HCT116 (cell line): ENCODE measurements around the gene SMIM44. TPM values are rescaled to one million over a fixed set of nuclear protein-coding genes. Genes with fewer than 3 reads are reported as not detected.

Experiments
- ATAC-seq: fragments of 200-7000 bp; cut with Tn5 transposase; 2 replicates; pipeline ENCODE4 v1.9.1; 2020; ENCODE audit warnings: mild to moderate bottlenecking, moderate library complexity
- BruUV-seq: library from RNA; stranded (reverse); fragments of 400-500 nt; replicated peaks from 2 replicates; lab custom pipeline; 2021; lab: Mats Ljungman, UMichigan
- CTCF ChIA-PET: fragments of 300-600 bp; sonication (Branson Sonifier 250); formaldehyde crosslinking; loops from one replicate; lab custom pipeline; 2021; ENCODE audit warnings: antibody characterized with exemption; lab: Charles Lee
- POLR2A ChIA-PET: fragments of 300-600, 350-600 bp; sonication (Branson Sonifier 250); formaldehyde crosslinking; loops from one replicate; lab custom pipeline; 2021; ENCODE audit warnings: antibody characterized with exemption; lab: Charles Lee
- RAD21 ChIA-PET, 2 experiments: fragments of 300-600 bp; sonication (Branson Sonifier 250); formaldehyde crosslinking; loops; one replicate each; lab custom pipeline; 2023; ENCODE audit warnings: low total read pairs in 2 of 2; ENCODE audit not compliant: uncharacterized antibody in 2 of 2, unreplicated experiment in 2 of 2, low non-redundant PET in 1 of 2; lab: Charles Lee
- DNase-seq: peaks from one replicate; pipeline ENCODE4 v3.0.0-alpha.2; 2010; ENCODE audit warnings: low read depth, low spot score
- H2AFZ ChIP-seq: fragments of 200-600 bp; shearing (Covaris generic), sonication (generic); 2 replicates; pipeline ENCODE4 v1.6.1; 2017; ENCODE audit warnings: low read depth, mixed run types, mixed read lengths, antibody characterized with exemption, low read length; ENCODE audit not compliant: poor library complexity, severe bottlenecking
- H3K27ac ChIP-seq: 2 replicates; pipeline ENCODE4 v1.5.1; 2012; ENCODE audit warnings: low read depth, low read length
- H3K27me3 ChIP-seq: fragments of 200-600 bp; sonication (generic); 2 replicates; pipeline ENCODE4 v1.6.1; 2016; ENCODE audit warnings: mixed run types, low read length, mixed read lengths; ENCODE audit not compliant: insufficient read depth
- H3K36me3 ChIP-seq, 2 experiments: fragments of 200-500 bp in 1 of 2; fragments of 200-600 bp in 1 of 2; sonication (Bioruptor generic) in 1 of 2; sonication (generic) in 1 of 2; 2 replicates each; pipeline versions ENCODE4 v1.5.1 to v1.6.1; 2014 to 2016; ENCODE audit warnings: low read length in 2 of 2, inconsistent platforms in 1 of 2, mixed read lengths in 1 of 2, mixed run types in 1 of 2; ENCODE audit not compliant: insufficient read depth in 2 of 2, control insufficient read depth in 1 of 2
- H3K4me1 ChIP-seq, 2 experiments: fragments of 200-600 bp in 1 of 2; sonication (generic) in 1 of 2; 2 replicates each; pipeline versions ENCODE4 v1.5.1 to v1.6.1; 2012 to 2017; ENCODE audit warnings: low read length in 2 of 2, inconsistent platforms in 1 of 2, mild to moderate bottlenecking in 1 of 2, mixed read lengths in 1 of 2, mixed run types in 1 of 2, moderate library complexity in 1 of 2; ENCODE audit not compliant: insufficient read depth in 2 of 2, control insufficient read depth in 1 of 2
- H3K4me2 ChIP-seq: fragments of 200-600 bp; sonication (generic); 2 replicates; pipeline ENCODE4 v1.6.1; 2017; ENCODE audit warnings: mixed run types, low read length, mixed read lengths
- H3K4me3 ChIP-seq, 2 experiments: fragments of 200-600 bp in 1 of 2; sonication (generic) in 1 of 2; replicated peaks in 1 of 2; 2 replicates each; pipeline ENCODE4 v1.5.1; 2011 to 2016; ENCODE audit warnings: low read length in 2 of 2, control low read depth in 1 of 2, low read depth in 1 of 2, mild to moderate bottlenecking in 1 of 2, mixed read lengths in 1 of 2, mixed run types in 1 of 2
- H3K79me2 ChIP-seq: fragments of 200-600 bp; sonication (generic); 2 replicates; pipeline ENCODE4 v1.6.1; 2017; ENCODE audit warnings: mild to moderate bottlenecking, mixed run types, low read length, moderate library complexity, mixed read lengths; ENCODE audit not compliant: insufficient read depth
- H3K9ac ChIP-seq: fragments of 200-600 bp; sonication (generic); 2 replicates; pipeline ENCODE4 v1.6.1; 2016; ENCODE audit warnings: low read length, mixed read lengths
- H3K9me2 ChIP-seq: fragments of 200-600 bp; sonication (generic), shearing (Covaris generic); 2 replicates; pipeline ENCODE4 v1.6.1; 2017; ENCODE audit warnings: mixed run types, mild to moderate bottlenecking, moderate library complexity; ENCODE audit not compliant: insufficient read depth
- H3K9me3 ChIP-seq, 2 experiments: fragments of 200-500 bp in 1 of 2; fragments of 200-600 bp in 1 of 2; sonication (Bioruptor generic) in 1 of 2; sonication (generic) in 1 of 2; 2 replicates each; pipeline ENCODE4 v1.6.1; 2014 to 2017; ENCODE audit warnings: low read length in 2 of 2, mixed read lengths in 2 of 2, inconsistent platforms in 1 of 2, low read depth in 1 of 2, mild to moderate bottlenecking in 1 of 2, mixed run types in 1 of 2, moderate library complexity in 1 of 2; ENCODE audit not compliant: control insufficient read depth in 1 of 2, insufficient read depth in 1 of 2
- H4K20me1 ChIP-seq: fragments of 200-600 bp; sonication (generic), shearing (Covaris generic); 2 replicates; pipeline ENCODE4 v1.6.1; 2017; ENCODE audit warnings: mixed run types, mild to moderate bottlenecking, moderate library complexity; ENCODE audit not compliant: insufficient read depth
- EGR1 ChIP-seq: IDR thresholded peaks from 2 replicates; pipeline ENCODE4 v1.6.1; 2012; ENCODE audit warnings: low read depth
- EZH2 ChIP-seq: fragments of 200-600 bp; sonication (generic); IDR thresholded peaks from 2 replicates; pipeline ENCODE4 v1.6.1; 2017; ENCODE audit warnings: antibody characterized with exemption, mixed run types
- EZH2phosphoT487 ChIP-seq: fragments of 200-600 bp; IDR thresholded peaks from 2 replicates; pipeline ENCODE4 v1.6.1; 2018; ENCODE audit warnings: antibody characterized with exemption, borderline replicate concordance
- FOSL1 ChIP-seq: IDR thresholded peaks from 2 replicates; pipeline ENCODE4 v1.6.1; 2012; ENCODE audit warnings: low read depth
- JUND ChIP-seq: IDR thresholded peaks from 2 replicates; pipeline ENCODE4 v1.6.1; 2012
- POLR2A ChIP-seq: IDR thresholded peaks from 2 replicates; pipeline ENCODE4 v1.7.0; 2011; ENCODE audit warnings: borderline replicate concordance; ENCODE audit not compliant: insufficient read depth, insufficient read length; ENCODE audit errors: extremely low read depth
- POLR2AphosphoS5 ChIP-seq: IDR thresholded peaks from 2 replicates; pipeline ENCODE4 v1.6.1; 2011; ENCODE audit warnings: mild to moderate bottlenecking, low read depth, low read length, moderate library complexity
- RAD21 ChIP-seq: IDR thresholded peaks from 2 replicates; pipeline ENCODE4 v1.6.1; 2012; ENCODE audit warnings: low read depth, mild to moderate bottlenecking
- SIN3A ChIP-seq: IDR thresholded peaks from 2 replicates; pipeline ENCODE4 v1.6.1; 2012; ENCODE audit warnings: low read depth
- SP1 ChIP-seq: IDR thresholded peaks from 2 replicates; pipeline ENCODE4 v1.6.1; 2012; ENCODE audit warnings: low read depth
- SRF ChIP-seq: IDR thresholded peaks from 2 replicates; pipeline ENCODE4 v1.6.1; 2012; ENCODE audit warnings: low read depth
- TCF7L2 ChIP-seq: IDR thresholded peaks from 2 replicates; pipeline ENCODE4 v1.7.0; 2011; ENCODE audit warnings: borderline replicate concordance, inconsistent platforms; ENCODE audit not compliant: insufficient read depth, insufficient read length; ENCODE audit errors: extremely low read depth
- ZFX ChIP-seq: fragments of 450-650 bp; IDR thresholded peaks from 2 replicates; pipeline ENCODE4 v1.6.1; 2017
- ZNF274 ChIP-seq: fragments of 200-500 bp; sonication (Bioruptor generic); IDR thresholded peaks from 2 replicates; pipeline ENCODE4 v1.6.1; 2014; ENCODE audit warnings: mild to moderate bottlenecking, low read depth, low read length, inconsistent platforms
- intact Hi-C: fragments of 100-400 bp; cut with micrococcal nuclease; formaldehyde crosslinking; loops from 2 replicates; pipeline ENCODE4 v1.10.0; 2022
- total RNA-seq: library from RNA; stranded (reverse); gene quantifications from one replicate; pipeline ENCODE4 v1.2.1, GENCODE V29; 2021; ENCODE audit not compliant: unreplicated experiment
- TF ChIP-seq, protein P1 (sequence below): IDR thresholded peaks from 2 replicates; pipeline ENCODE4 v1.6.1; 2012
- TF ChIP-seq, protein P2 (sequence below): IDR thresholded peaks from 2 replicates; pipeline ENCODE4 v1.6.1; 2012; ENCODE audit warnings: low read depth
- TF ChIP-seq, protein P3 (sequence below): IDR thresholded peaks from 2 replicates; pipeline ENCODE4 v1.6.1; 2011; ENCODE audit warnings: mild to moderate bottlenecking, low read length, moderate library complexity; ENCODE audit not compliant: insufficient replicate concordance; ENCODE audit errors: extremely low read depth
- TF ChIP-seq, protein P4 (sequence below), 3 experiments: fragments of 200-600 bp in 1 of 3; sonication (generic) in 1 of 3; IDR thresholded peaks in 2 of 3; conservative IDR thresholded peaks in 1 of 3; 2 replicates each; pipeline ENCODE4 v1.5.1; 2012 to 2017; ENCODE audit warnings: low read depth in 2 of 3, low read length in 2 of 3, antibody characterized with exemption in 1 of 3, borderline replicate concordance in 1 of 3, control low read depth in 1 of 3, mild to moderate bottlenecking in 1 of 3, mixed read lengths in 1 of 3, mixed run types in 1 of 3, moderate library complexity in 1 of 3; ENCODE audit not compliant: insufficient read depth in 1 of 3

Gene SMIM44
- total RNA-seq, 1 experiment from 2014 or later, result not detected

DNA sequence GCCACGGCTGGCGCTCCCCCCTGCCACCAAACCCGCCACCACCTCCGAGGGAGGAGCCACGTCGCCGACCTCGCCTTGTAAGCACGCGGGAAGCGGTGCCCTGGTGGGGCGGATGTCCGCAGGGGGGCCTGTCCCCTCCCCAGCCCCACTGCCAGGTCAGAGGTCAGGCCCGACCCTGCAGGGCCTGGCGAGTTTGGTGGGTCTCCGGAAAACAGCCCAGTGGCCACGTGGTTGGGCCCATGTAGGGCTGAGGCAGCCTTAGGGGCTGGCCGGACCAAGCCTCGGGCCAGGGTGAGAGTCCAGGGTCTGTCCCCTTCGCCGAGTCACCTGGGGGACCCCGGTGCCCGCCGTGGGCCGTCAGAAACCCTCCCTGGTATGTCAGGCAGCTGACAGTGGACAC lies 29.4 kb downstream of the SMIM44 start:
- H3K4me3 ChIP-seq, result no peak overlapping the region
- no peaks in the 10 kb centered on the region for H3K27me3 ChIP-seq
- intact Hi-C loops, result no loop called here
- H4K20me1 ChIP-seq, result peaks cover 3% of the 10 kb centered on the region; the same call in 1 of the 2 replicates
- no peak for TF ChIP-seq FOSL1
- TF ChIP-seq, protein P1, sequence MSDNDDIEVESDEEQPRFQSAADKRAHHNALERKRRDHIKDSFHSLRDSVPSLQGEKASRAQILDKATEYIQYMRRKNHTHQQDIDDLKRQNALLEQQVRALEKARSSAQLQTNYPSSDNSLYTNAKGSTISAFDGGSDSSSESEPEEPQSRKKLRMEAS, result no peak
- no peak for TF ChIP-seq EZH2
- no peak for TF ChIP-seq POLR2A
- TF ChIP-seq, protein P2, sequence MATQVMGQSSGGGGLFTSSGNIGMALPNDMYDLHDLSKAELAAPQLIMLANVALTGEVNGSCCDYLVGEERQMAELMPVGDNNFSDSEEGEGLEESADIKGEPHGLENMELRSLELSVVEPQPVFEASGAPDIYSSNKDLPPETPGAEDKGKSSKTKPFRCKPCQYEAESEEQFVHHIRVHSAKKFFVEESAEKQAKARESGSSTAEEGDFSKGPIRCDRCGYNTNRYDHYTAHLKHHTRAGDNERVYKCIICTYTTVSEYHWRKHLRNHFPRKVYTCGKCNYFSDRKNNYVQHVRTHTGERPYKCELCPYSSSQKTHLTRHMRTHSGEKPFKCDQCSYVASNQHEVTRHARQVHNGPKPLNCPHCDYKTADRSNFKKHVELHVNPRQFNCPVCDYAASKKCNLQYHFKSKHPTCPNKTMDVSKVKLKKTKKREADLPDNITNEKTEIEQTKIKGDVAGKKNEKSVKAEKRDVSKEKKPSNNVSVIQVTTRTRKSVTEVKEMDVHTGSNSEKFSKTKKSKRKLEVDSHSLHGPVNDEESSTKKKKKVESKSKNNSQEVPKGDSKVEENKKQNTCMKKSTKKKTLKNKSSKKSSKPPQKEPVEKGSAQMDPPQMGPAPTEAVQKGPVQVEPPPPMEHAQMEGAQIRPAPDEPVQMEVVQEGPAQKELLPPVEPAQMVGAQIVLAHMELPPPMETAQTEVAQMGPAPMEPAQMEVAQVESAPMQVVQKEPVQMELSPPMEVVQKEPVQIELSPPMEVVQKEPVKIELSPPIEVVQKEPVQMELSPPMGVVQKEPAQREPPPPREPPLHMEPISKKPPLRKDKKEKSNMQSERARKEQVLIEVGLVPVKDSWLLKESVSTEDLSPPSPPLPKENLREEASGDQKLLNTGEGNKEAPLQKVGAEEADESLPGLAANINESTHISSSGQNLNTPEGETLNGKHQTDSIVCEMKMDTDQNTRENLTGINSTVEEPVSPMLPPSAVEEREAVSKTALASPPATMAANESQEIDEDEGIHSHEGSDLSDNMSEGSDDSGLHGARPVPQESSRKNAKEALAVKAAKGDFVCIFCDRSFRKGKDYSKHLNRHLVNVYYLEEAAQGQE, result no peak
- TF ChIP-seq RAD21, result no peak
- TF ChIP-seq POLR2AphosphoS5, result no peak
- no peak for TF ChIP-seq SIN3A
- TF ChIP-seq ZNF274, result no peak
- TF ChIP-seq SRF, result no peak
- no peak for TF ChIP-seq EGR1
- no peak for TF ChIP-seq JUND
- TF ChIP-seq EZH2phosphoT487, result no peak
- TF ChIP-seq, protein P3, sequence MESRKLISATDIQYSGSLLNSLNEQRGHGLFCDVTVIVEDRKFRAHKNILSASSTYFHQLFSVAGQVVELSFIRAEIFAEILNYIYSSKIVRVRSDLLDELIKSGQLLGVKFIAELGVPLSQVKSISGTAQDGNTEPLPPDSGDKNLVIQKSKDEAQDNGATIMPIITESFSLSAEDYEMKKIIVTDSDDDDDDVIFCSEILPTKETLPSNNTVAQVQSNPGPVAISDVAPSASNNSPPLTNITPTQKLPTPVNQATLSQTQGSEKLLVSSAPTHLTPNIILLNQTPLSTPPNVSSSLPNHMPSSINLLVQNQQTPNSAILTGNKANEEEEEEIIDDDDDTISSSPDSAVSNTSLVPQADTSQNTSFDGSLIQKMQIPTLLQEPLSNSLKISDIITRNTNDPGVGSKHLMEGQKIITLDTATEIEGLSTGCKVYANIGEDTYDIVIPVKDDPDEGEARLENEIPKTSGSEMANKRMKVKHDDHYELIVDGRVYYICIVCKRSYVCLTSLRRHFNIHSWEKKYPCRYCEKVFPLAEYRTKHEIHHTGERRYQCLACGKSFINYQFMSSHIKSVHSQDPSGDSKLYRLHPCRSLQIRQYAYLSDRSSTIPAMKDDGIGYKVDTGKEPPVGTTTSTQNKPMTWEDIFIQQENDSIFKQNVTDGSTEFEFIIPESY, result no peak
- no peak for TF ChIP-seq SP1
- TF ChIP-seq, protein P4, sequence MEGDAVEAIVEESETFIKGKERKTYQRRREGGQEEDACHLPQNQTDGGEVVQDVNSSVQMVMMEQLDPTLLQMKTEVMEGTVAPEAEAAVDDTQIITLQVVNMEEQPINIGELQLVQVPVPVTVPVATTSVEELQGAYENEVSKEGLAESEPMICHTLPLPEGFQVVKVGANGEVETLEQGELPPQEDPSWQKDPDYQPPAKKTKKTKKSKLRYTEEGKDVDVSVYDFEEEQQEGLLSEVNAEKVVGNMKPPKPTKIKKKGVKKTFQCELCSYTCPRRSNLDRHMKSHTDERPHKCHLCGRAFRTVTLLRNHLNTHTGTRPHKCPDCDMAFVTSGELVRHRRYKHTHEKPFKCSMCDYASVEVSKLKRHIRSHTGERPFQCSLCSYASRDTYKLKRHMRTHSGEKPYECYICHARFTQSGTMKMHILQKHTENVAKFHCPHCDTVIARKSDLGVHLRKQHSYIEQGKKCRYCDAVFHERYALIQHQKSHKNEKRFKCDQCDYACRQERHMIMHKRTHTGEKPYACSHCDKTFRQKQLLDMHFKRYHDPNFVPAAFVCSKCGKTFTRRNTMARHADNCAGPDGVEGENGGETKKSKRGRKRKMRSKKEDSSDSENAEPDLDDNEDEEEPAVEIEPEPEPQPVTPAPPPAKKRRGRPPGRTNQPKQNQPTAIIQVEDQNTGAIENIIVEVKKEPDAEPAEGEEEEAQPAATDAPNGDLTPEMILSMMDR (IDR thresholded peaks at IDR 0.05 in 2 of 3, conservative IDR thresholded peaks at IDR 0.05 in 1 of 3; ENCODE audit: borderline replicate concordance in 1 of 3, insufficient read depth in 1 of 3, low read depth in 2 of 3, low read length in 2 of 3), result no peak
- TF ChIP-seq TCF7L2, result no peak
- no peak for TF ChIP-seq ZFX
- no peaks in the 10 kb centered on the region for H3K9me3 ChIP-seq
- H2AFZ ChIP-seq, result no peak overlapping the region
- H3K4me1 ChIP-seq, result peaks cover 0 to 5% of the 10 kb centered on the region in 2 experiments; a peak in 1 of 4 replicates
- RAD21 ChIA-PET, result no interaction called here
- H3K9me2 ChIP-seq, result no peaks in the 10 kb centered on the region
- CTCF ChIA-PET, result no interaction called here
- no peak for ATAC-seq
- no peak for DNase-seq
- H3K4me2 ChIP-seq, result no peak overlapping the region
- POLR2A ChIA-PET, result no interaction called here
- H3K9ac ChIP-seq, result no peak overlapping the region
- H3K79me2 ChIP-seq, result peaks cover 11% of the 10 kb centered on the region; the same call in 1 of the 2 replicates
- no peak overlapping the region for H3K27ac ChIP-seq
- BruUV-seq, result no TSS peak
- peaks cover 13 to 47% of the 10 kb centered on the region in 2 experiments for H3K36me3 ChIP-seq
